Measurements from ENCODE around the gene OLA1.

The OLA1 gene

DNA sequence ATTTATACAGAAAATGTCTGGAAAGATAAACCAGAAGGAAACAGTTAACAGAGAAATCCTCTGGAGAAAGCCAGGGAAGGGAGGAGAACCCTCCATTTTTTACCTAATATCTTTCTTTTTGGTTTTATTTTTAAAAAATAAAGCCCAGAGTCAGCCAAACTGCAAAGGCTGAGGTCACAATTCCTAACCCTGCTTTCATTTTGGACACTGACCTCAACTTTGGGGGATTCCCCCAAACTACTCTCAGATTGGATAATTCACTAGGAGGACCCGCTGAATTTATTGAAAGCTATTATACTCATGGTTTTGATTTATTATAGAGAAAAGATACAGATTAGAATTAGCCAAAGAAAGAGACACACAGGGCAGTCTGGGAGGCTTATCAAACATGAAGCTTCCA lies 189.9 kb downstream of the OLA1 start:
- DNase-seq: no peak

- no peak for DNase-seq
Measured at GRCh38 chr2:174058026-174058425, 190.3 kb downstream of the OLA1 start.

DNA sequence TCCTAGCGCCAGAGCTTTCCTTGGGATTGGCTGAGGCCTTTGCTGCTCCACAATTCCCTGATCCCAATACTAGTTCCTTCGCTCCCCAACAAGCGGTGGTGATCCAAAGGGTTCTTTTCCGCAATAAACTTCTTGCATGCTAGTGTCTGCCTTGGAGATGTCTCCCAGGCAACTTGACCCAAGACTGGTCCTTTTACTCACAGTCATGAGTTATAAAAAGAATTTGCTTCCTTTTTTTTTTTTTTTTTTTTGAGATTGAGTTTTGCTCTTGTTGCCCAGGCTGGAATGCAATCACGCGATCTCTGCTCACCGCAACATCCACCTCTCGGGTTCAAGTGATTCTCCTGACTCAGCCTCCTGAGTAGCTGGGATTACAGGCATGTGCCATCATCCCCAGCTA lies 193.4 kb downstream of the OLA1 start:
- no peak for DNase-seq

- DNase-seq: no peak
Measured at GRCh38 chr2:174053355-174054151, 194.8 kb downstream of the OLA1 start.

- no peak for DNase-seq
Measured at GRCh38 chr2:174052584-174052976, 195.8 kb downstream of the OLA1 start.

DNA sequence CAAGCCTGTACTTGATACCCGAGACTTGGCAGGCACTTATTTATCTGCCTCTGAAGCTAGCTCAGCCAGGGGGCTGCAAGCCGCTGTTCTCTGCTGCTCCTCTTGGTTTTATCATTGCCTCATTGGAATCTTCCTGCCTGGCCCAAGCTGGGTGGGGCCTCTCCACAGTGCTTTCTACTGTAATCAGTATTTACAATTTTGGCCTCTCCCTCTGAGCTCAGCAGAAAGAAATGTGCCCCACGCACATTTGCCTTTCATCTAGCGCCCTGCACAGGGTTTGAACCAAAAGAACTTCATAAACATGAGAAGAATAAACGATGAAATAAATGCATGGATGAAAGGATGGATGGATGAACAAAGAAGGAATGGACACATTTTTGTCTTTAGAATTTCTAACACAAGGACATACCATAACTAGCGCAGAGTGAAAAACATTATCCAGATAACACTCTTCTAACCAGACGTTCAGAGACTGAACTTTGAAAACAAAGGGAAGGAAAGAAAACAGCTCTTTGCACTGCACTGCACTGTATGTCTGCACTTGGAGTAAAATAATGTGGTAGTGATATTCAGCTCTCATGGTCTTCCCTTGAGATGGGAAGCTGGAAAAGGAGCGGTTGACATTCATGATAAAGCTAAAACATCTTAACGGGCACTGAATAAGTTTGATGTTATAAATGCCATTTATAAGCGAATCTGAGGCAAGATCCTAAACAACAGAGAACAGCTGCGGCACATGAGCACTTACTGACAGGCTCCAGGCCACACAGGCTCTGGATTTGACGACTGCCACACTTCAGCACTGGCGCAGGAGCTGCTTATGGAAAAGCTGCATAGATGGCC lies 196.4 kb downstream of the OLA1 start:
- DNase-seq: no peak

DNA sequence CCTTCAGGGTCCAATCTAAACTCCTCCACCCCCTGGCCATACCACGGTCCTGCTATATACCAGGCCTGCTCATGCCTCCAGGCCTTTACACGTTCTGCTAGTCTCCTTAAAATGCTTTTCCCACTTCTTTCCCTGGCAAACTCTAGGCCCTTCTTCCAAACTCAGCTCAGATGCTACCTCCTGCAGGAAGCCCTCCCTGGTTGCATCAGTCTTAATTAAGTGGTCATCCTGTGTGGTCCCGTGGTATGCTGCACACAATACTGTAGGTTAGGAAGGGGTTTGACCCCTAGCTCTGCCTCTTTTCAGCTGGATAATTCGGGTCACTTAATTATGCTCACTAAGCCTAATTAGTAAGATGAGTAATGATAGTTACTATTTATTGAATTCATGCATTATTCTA lies 197.3 kb downstream of the OLA1 start:
- no peak for DNase-seq

- DNase-seq: no peak
Measured at GRCh38 chr2:174049895-174050294, 198.4 kb downstream of the OLA1 start.

- DNase-seq: no peak
Measured at GRCh38 chr2:174048243-174048642, 200.1 kb downstream of the OLA1 start.

GRCh38 chr2:174047746-174048145 lies 200.6 kb downstream of the OLA1 start:
- DNase-seq: no peak

DNA sequence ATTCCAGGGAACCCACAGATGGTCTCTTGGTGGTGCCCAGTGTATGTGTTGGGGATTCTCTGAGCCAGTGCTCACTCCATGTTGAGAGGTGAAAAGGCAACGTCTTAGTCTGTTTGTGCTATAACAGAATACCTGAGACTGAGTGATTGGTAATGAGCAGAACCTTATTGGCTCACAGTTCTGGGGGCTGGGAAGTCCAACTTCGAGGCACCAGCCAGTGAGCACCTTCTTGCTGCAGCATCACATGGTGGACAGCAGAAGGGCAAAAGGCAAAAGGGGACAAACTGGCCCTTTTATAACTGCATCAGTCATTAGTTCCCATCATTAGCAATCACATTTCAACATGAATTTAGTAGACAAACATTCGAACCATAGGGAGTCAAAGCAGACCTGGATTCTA lies 202.2 kb downstream of the OLA1 start:
- DNase-seq: no peak

GRCh38 chr2:174044556-174044955 lies 203.8 kb downstream of the OLA1 start:
- DNase-seq: no peak

GRCh38 chr2:174040417-174040701 lies 208.0 kb downstream of the OLA1 start:
- DNase-seq: no peak

- peak; percentile 73 for DNase-seq
Measured at GRCh38 chr2:174039551-174040416, 208.5 kb downstream of the OLA1 start.

DNA sequence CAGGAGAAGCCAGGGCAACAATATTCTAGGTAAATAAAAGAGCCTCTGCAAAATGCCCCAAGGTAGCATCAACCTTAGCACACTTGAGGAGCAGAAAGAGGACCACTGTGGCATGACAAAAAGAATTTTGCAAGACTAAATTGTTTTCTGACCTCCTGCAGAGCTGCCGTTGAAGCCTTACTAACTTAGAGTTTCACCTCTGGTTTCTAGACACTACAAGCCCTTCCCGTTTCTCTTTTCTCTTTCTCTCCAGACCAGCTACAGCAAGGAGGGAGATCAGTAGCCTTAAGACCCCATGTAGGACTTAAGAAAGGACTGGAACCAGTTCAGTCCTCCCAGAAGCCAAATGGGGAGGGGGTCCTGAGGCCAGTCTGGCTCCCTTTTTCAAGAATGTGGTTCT lies 209.9 kb downstream of the OLA1 start:
- no peak for DNase-seq

DNA sequence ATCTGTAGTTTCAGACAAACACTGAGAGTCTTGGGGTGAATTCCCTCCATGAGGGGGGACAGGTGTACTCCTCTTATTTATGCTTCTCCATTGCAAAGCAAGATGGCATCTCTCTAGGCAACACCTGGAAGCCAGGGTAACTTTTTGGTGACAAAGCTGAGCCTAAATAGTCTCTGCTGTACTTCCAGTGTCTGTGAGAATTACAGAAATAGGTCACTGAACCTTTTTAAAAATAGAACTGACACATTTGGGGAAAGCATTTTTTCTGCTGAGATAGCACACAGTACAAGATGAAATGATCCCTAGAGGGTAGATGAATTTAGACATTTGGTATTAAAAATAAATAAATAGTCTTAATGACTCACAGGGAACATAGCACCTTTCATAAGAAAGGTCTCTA lies 211.5 kb downstream of the OLA1 start:
- no peak for DNase-seq

DNA sequence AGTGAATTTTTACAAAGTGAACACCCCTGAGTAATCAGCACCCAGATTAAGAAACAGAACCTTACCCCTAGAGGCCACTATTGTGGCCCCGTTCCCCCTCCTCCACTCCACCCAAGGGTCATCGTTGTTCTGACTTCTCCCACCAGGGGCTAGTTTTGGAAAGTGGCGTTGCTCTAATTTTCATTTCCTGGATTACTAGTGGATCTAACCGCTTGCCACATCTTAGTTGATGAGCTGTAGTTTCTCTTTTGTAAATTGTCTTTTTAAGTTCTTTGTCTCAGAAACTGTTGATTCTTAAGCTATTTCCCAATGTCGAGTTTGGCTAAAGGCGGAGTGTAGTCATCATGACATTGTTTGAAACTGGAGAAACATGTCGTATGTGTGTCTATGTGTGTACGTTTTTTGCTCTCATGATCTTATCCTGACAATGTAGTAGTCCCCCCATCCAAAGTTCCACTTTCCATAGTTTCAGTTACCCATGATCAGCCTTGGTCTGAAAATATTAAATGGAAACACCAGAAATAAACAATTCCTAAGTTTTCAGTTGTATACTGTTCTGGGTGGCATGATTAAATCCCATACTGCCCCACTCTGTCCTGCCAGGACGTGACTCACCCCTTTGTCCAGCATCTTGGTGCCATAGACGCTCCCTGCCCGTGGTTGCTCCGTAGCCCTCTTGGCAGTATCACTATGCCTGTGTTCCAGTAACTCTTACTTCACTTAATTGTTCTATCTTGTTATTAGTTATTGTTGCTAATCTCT lies 212.2 kb downstream of the OLA1 start:
- no peak for DNase-seq

DNA sequence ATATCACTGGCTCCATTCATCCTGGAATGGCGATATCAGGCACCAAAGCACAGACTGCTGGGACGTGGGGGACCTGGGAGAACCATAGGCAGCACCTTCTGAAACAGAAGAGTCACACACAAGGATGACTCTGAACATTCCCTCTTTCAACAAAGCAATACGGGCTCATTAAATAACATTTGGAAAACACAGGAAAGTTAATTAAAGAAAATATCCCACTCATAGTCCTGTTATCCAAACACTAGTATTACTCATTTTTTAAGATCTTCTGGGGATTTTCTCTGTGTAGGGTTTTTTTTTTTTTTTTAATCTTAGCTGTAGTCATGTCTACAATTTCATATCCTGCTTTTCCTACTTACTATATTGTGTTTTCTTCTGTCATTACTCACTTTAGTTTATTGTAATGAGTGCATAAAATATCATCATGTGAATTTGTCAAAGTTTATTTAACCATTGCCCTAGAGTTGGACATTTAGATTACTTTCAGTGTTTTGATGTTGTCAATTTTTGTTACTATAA lies 213.2 kb downstream of the OLA1 start:
- no peak for DNase-seq

GRCh38 chr2:174033163-174033550 lies 215.2 kb downstream of the OLA1 start:
- no peak for DNase-seq

GRCh38 chr2:174031226-174031625 lies 217.1 kb downstream of the OLA1 start:
- no peak for DNase-seq

DNA sequence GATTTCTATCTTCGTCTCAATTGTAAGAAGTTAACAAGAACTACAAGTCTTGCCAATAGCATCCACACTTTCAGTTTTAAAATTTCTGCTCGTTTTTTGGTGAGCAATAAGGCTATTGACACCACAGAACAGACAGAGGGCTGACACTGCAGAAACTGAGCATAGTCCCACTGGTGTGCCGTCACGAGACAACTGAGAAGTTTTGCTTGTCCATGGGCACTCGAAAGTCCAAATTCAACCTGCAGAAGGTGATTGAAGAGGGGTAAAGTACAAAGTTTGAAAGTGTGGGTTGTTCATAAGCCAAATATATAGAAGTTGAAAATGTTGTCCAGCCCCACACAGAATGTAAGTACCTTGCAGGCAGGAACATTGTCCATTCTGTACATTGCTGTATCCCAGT lies 219.4 kb downstream of the OLA1 start:
- DNase-seq: no peak

- no peak for DNase-seq
Measured at GRCh38 chr2:174027956-174028355, 220.4 kb downstream of the OLA1 start.

All from DMS 273 treated with DMSO at 0.1 percent for 48 hours (cell line).